HepG2 (cell line): Measurements from ENCODE around the gene PDE5A. TPM values are rescaled to one million over a fixed set of nuclear protein-coding genes. Genes with fewer than 3 reads are reported as not detected.

Experiments
- BCL6 ChIP-seq: IDR thresholded peaks from 2 replicates; pipeline ENCODE4 v1.6.1; 2016; ENCODE audit warnings: missing genetic modification reagents, missing compliant biosample characterization
- CCAR2 ChIP-seq: fragments of 200-400 bp; formaldehyde crosslinking; optimal IDR thresholded peaks from 2 replicates; pipeline ENCODE3; 2018; ENCODE audit warnings: low read depth, mild to moderate bottlenecking, low read length, moderate library complexity
- CHCHD3 ChIP-seq: sonication (generic); formaldehyde crosslinking; IDR thresholded peaks from 2 replicates; pipeline ENCODE4 v1.8.0; 2022; ENCODE audit warnings: mild to moderate bottlenecking, missing genetic modification reagents, moderate library complexity
- DMTF1 ChIP-seq: sonication (generic); formaldehyde crosslinking; IDR thresholded peaks from 2 replicates; pipeline ENCODE4 v1.4.0; 2020; ENCODE audit warnings: mild to moderate bottlenecking, missing genetic modification reagents
- DNMT3B ChIP-seq: conservative IDR thresholded peaks from 2 replicates; pipeline ENCODE4 v1.6.1; 2016; ENCODE audit warnings: missing biosample characterization, control low read depth
- E2F5 ChIP-seq: sonication (generic); formaldehyde crosslinking; conservative IDR thresholded peaks from 2 replicates; pipeline ENCODE4 v1.4.0; 2020; ENCODE audit warnings: missing genetic modification reagents
- FOXM1 ChIP-seq: sonication (generic); formaldehyde crosslinking; IDR thresholded peaks from 2 replicates; pipeline ENCODE4 v1.5.0; 2020; ENCODE audit warnings: missing genetic modification reagents
- LBX2 ChIP-seq: sonication (generic); formaldehyde crosslinking; IDR thresholded peaks from 2 replicates; pipeline ENCODE4 v1.5.0; 2020; ENCODE audit warnings: missing genetic modification reagents, mild to moderate bottlenecking, borderline replicate concordance
- REPIN1 ChIP-seq: sonication (generic); formaldehyde crosslinking; IDR thresholded peaks from 2 replicates; pipeline ENCODE4 v1.8.0; 2022; ENCODE audit warnings: missing genetic modification reagents, low read depth, mild to moderate bottlenecking, borderline replicate concordance
- RXRB ChIP-seq: IDR thresholded peaks from 2 replicates; pipeline ENCODE4 v1.6.1; 2016; ENCODE audit warnings: borderline replicate concordance, missing genetic modification reagents, missing compliant biosample characterization
- SIN3A ChIP-seq: IDR thresholded peaks from 2 replicates; pipeline ENCODE4 v1.6.1; 2011; ENCODE audit warnings: low read depth, mild to moderate bottlenecking, control low read depth, low read length, borderline replicate concordance
- SIX4 ChIP-seq: sonication (generic); formaldehyde crosslinking; IDR thresholded peaks from 2 replicates; pipeline ENCODE4 v1.4.0; 2020; ENCODE audit warnings: missing genetic modification reagents
- THAP11 ChIP-seq: IDR thresholded peaks from 2 replicates; pipeline ENCODE4 v1.6.1; 2016; ENCODE audit warnings: missing biosample characterization, missing genetic modification reagents
- ZIK1 ChIP-seq: sonication (generic); formaldehyde crosslinking; IDR thresholded peaks from 2 replicates; pipeline ENCODE4 v1.5.0; 2020; ENCODE audit warnings: mild to moderate bottlenecking, low read depth, missing genetic modification reagents, borderline replicate concordance
- ZNF263 ChIP-seq: sonication (generic); formaldehyde crosslinking; IDR thresholded peaks from 2 replicates; pipeline ENCODE4 v1.4.0; 2020; ENCODE audit warnings: missing genetic modification reagents
- ZNF292 ChIP-seq: sonication (generic); formaldehyde crosslinking; IDR thresholded peaks from 2 replicates; pipeline ENCODE4 v1.8.1; 2022; ENCODE audit warnings: mild to moderate bottlenecking, low read depth, missing genetic modification reagents, borderline replicate concordance
- ZNF503 ChIP-seq: sonication (generic); formaldehyde crosslinking; IDR thresholded peaks from 2 replicates; pipeline ENCODE4 v1.4.0; 2020; ENCODE audit warnings: missing genetic modification reagents
- ZNF615 ChIP-seq: sonication (generic); formaldehyde crosslinking; IDR thresholded peaks from 2 replicates; pipeline ENCODE4 v1.5.0; 2020; ENCODE audit warnings: mild to moderate bottlenecking, missing genetic modification reagents, borderline replicate concordance
- ZSCAN20 ChIP-seq: sonication (generic); formaldehyde crosslinking; IDR thresholded peaks from 2 replicates; pipeline ENCODE4 v1.4.0; 2020; ENCODE audit warnings: missing genetic modification reagents, mild to moderate bottlenecking, borderline replicate concordance
- polyA plus RNA-seq, 8 experiments: library from polyadenylated mRNA; depleted of rRNA in 3 of 8; stranded (reverse) in 7 of 8; unstranded in 1 of 8; fragments of >200 nt; fragmentation: Illumina TruSeq in 4 of 8; extraction: Trizol in 4 of 8; gene quantifications; 2 replicates each; pipeline versions ENCODE4 v1.2.1 to v1.2.3, GENCODE V29; 2011 to 2016; ENCODE audit warnings: low read depth in 4 of 8, missing spikeins in 1 of 8, mixed read lengths in 1 of 8; ENCODE audit not compliant: insufficient read depth in 1 of 8
- total RNA-seq, 5 experiments: library from RNA; depleted of rRNA; stranded (reverse); fragments of >200 nt; fragmentation: Illumina TruSeq; extraction: Trizol; gene quantifications; 2 replicates each; pipeline ENCODE4 v1.2.3, GENCODE V29; 2016; ENCODE audit warnings: low read depth in 1 of 5
- TF ChIP-seq, protein P1 (sequence below): sonication (generic); formaldehyde crosslinking; IDR thresholded peaks from 2 replicates; pipeline ENCODE4 v1.4.0; 2020; ENCODE audit warnings: mild to moderate bottlenecking, missing genetic modification reagents, borderline replicate concordance

PDE5A gene
- total and polyA plus RNA-seq, 2 of the 13 experiments (the other 11 are each of a cell fraction or from before 2014, with no cell fraction given) = 0.22 to 0.44 TPM

DNA sequence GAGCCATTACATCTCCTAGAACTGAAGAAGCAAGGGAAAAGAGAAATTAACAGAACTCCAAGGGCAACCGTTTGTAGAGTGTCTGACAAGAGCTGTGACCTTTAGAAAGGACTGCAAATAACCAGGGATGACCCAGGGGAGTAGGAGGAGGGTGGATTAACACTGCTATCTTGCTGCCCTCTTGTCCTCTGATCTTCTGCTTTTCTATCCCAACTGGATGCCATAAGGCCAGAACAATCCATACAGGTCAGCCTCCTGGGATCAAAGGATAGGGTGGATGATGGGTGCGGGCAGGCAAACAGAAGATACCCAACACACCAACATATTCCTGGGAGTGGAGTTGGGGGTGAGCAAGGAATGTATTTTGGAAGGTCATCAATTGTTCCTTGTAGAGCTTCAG is 19.8 kb upstream of the PDE5A start (continued):
- no peak for TF ChIP-seq DNMT3B (CRISPR knock-in tag)
- TF ChIP-seq ZNF292 (CRISPR knock-in tag) = no peak
- TF ChIP-seq REPIN1 (CRISPR knock-in tag) = peak; percentile 26; the same call in 1 of the 2 replicates
- no peak for TF ChIP-seq SIN3A
- no peak for TF ChIP-seq CHCHD3 (CRISPR knock-in tag)
- no peak for TF ChIP-seq ZSCAN20 (CRISPR knock-in tag)
- no peak for TF ChIP-seq CCAR2
- no peak for TF ChIP-seq FOXM1
- peak; percentile 42; the same call in 1 of the 2 replicates for TF ChIP-seq BCL6 (CRISPR knock-in tag)
- TF ChIP-seq LBX2 = no peak
- TF ChIP-seq, protein P1, sequence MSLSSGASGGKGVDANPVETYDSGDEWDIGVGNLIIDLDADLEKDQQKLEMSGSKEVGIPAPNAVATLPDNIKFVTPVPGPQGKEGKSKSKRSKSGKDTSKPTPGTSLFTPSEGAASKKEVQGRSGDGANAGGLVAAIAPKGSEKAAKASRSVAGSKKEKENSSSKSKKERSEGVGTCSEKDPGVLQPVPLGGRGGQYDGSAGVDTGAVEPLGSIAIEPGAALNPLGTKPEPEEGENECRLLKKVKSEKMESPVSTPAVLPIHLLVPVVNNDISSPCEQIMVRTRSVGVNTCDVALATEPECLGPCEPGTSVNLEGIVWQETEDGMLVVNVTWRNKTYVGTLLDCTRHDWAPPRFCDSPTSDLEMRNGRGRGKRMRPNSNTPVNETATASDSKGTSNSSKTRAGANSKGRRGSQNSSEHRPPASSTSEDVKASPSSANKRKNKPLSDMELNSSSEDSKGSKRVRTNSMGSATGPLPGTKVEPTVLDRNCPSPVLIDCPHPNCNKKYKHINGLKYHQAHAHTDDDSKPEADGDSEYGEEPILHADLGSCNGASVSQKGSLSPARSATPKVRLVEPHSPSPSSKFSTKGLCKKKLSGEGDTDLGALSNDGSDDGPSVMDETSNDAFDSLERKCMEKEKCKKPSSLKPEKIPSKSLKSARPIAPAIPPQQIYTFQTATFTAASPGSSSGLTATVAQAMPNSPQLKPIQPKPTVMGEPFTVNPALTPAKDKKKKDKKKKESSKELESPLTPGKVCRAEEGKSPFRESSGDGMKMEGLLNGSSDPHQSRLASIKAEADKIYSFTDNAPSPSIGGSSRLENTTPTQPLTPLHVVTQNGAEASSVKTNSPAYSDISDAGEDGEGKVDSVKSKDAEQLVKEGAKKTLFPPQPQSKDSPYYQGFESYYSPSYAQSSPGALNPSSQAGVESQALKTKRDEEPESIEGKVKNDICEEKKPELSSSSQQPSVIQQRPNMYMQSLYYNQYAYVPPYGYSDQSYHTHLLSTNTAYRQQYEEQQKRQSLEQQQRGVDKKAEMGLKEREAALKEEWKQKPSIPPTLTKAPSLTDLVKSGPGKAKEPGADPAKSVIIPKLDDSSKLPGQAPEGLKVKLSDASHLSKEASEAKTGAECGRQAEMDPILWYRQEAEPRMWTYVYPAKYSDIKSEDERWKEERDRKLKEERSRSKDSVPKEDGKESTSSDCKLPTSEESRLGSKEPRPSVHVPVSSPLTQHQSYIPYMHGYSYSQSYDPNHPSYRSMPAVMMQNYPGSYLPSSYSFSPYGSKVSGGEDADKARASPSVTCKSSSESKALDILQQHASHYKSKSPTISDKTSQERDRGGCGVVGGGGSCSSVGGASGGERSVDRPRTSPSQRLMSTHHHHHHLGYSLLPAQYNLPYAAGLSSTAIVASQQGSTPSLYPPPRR (CRISPR knock-in tag) = peak; percentile 64; the same call in 1 of the 2 replicates
- TF ChIP-seq ZNF503 (CRISPR knock-in tag) = no peak
- no peak for TF ChIP-seq E2F5 (CRISPR knock-in tag)
- TF ChIP-seq ZNF263 (CRISPR knock-in tag) = peak; percentile 77
- no peak for TF ChIP-seq DMTF1 (CRISPR knock-in tag)
- no peak for TF ChIP-seq ZIK1 (CRISPR knock-in tag)
- no peak for TF ChIP-seq THAP11 (CRISPR knock-in tag)
- TF ChIP-seq ZNF615 (CRISPR knock-in tag) = no peak
- TF ChIP-seq RXRB = no peak
- no peak for TF ChIP-seq SIX4 (CRISPR knock-in tag)
